Loucy (cell line): ENCODE data around the gene PDE4DIP.
A peak's percentile ranks its signal among the peaks of the same experiment; 100 is the strongest.
"Not testable (repeated sequence)": the region's sequence is repeated elsewhere in the genome, so short reads cannot be mapped to it uniquely, and the experiment has no call there.

ENCODE experiments used
- H2AFZ ChIP-seq: fragments of 200-600 bp; sonication (generic); 2 replicates; pipeline ENCODE4 v1.6.0; 2016; ENCODE audit warnings: antibody characterized with exemption, mild to moderate bottlenecking, low read length, moderate library complexity
- H3F3A ChIP-seq: fragments of 200-600 bp; 2 replicates; pipeline ENCODE4 v1.6.0; 2016; ENCODE audit warnings: antibody characterized with exemption, low read depth, mild to moderate bottlenecking
- H3K27me3 ChIP-seq: fragments of 200-600 bp; sonication (generic); 2 replicates; pipeline ENCODE4 v1.6.1; 2014; ENCODE audit warnings: low read length, mild to moderate bottlenecking; ENCODE audit not compliant: insufficient read depth, poor library complexity, severe bottlenecking
- H3K36me3 ChIP-seq: fragments of 200-600 bp; sonication (generic); 2 replicates; pipeline ENCODE4 v1.6.1; 2016; ENCODE audit warnings: low read length; ENCODE audit not compliant: insufficient read depth
- H3K4me1 ChIP-seq: fragments of 200-600 bp; sonication (generic); 2 replicates; pipeline ENCODE4 v1.5.1; 2014; ENCODE audit warnings: low read length, mild to moderate bottlenecking; ENCODE audit not compliant: insufficient read depth, poor library complexity, severe bottlenecking
- H3K4me2 ChIP-seq: fragments of 200-600 bp; sonication (generic); 2 replicates; pipeline ENCODE4 v1.6.0; 2014; ENCODE audit warnings: antibody characterized with exemption, low read length, low read depth, mild to moderate bottlenecking; ENCODE audit not compliant: poor library complexity, severe bottlenecking
- H3K4me3 ChIP-seq: fragments of 200-600 bp; sonication (generic); 2 replicates; pipeline ENCODE4 v1.5.1; 2014; ENCODE audit warnings: low read length, mild to moderate bottlenecking, mixed read lengths; ENCODE audit not compliant: poor library complexity, severe bottlenecking
- H3K79me2 ChIP-seq: fragments of 200-600 bp; sonication (generic); 2 replicates; pipeline ENCODE4 v1.6.1; 2014; ENCODE audit warnings: low read length; ENCODE audit not compliant: insufficient read depth
- H3K9ac ChIP-seq: fragments of 200-600 bp; sonication (generic); 2 replicates; pipeline ENCODE4 v1.6.0; 2014; ENCODE audit warnings: mild to moderate bottlenecking, low read depth, low read length, moderate library complexity; ENCODE audit not compliant: poor library complexity, severe bottlenecking
- H3K9me2 ChIP-seq: fragments of 200-600 bp; sonication (generic); replicated peaks from 2 replicates; pipeline ENCODE4 v1.6.1; 2016; ENCODE audit warnings: low read depth, low read length, mixed read lengths
- H3K9me3 ChIP-seq: fragments of 200-600 bp; sonication (generic); 2 replicates; pipeline ENCODE4 v1.6.1; 2014; ENCODE audit warnings: mild to moderate bottlenecking, antibody characterized with exemption, low read length, low read depth; ENCODE audit not compliant: insufficient read depth
- H4K20me1 ChIP-seq: fragments of 200-600 bp; sonication (generic); 2 replicates; pipeline ENCODE4 v1.6.0; 2014; ENCODE audit warnings: antibody characterized with exemption, low read length, mild to moderate bottlenecking; ENCODE audit not compliant: insufficient read depth, poor library complexity, severe bottlenecking

The PDE4DIP gene

DNA sequence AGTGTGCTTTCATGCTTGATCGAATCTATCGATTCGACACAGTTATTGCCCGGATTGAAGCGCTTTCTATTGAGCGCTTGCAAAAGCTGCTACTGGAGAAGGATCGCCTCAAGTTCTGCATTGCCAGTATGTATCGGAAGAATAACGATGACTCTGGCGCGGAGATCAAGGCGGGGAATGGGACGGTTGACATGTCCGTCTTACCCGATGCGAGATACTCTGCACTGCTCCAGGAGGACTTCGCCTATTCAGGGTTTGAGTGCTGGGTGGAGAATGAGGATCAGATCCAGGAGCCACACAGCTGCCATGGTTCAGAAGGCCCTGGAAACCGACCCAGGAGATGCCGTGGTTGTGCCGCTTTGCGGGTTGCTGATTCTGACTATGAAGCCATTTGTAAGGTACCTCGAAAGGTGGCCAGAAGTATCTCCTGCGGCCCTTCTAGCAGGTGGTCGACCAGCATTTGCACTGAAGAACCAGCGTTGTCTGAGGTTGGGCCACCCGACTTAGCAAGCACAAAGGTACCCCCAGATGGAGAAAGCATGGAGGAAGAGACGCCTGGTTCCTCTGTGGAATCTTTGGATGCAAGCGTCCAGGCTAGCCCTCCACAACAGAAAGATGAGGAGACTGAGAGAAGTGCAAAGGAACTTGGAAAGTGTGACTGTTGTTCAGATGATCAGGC is 108.8 kb downstream of the PDE4DIP start:
- not testable (repeated sequence) for H3K9me2 ChIP-seq, H4K20me1 ChIP-seq, H3K79me2 ChIP-seq, H3K9me3 ChIP-seq, H3K27me3 ChIP-seq, H3F3A ChIP-seq, H3K36me3 ChIP-seq, H3K4me1 ChIP-seq
- peak overlapping the region; percentile 74 for H3K4me3 ChIP-seq
- peak overlapping the region; percentile 71 for H3K4me2 ChIP-seq
- peak overlapping the region; percentile 64; the same call in 1 of the 2 replicates for H2AFZ ChIP-seq
- peak overlapping the region; percentile 32 for H3K9ac ChIP-seq

DNA sequence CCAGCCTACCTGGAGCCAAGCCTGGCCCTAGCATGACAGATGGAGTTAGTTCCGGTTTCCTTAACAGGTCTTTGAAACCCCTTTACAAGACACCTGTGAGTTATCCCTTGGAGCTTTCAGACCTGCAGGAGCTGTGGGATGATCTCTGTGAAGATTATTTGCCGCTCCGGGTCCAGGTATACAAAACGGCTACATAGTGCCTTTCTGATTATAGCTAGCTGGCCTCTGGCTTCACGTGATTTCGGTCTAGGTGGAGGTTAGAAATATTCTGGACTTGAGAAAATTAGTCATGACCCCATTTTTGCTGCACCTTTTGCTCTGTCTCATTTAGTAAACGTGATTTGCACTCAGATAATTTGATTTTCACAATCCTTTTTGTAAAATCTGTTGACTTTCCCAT is 109.5 kb downstream of the PDE4DIP start:
- H3F3A ChIP-seq, H3K4me1 ChIP-seq, H3K9me2 ChIP-seq, H2AFZ ChIP-seq, H3K36me3 ChIP-seq, H3K9me3 ChIP-seq, H3K27me3 ChIP-seq, H4K20me1 ChIP-seq, H3K79me2 ChIP-seq, H3K9ac ChIP-seq: not testable (repeated sequence)
- H3K4me3 ChIP-seq, result peak overlapping the region; percentile 12
- H3K4me2 ChIP-seq, result peak overlapping the region; percentile 71

DNA sequence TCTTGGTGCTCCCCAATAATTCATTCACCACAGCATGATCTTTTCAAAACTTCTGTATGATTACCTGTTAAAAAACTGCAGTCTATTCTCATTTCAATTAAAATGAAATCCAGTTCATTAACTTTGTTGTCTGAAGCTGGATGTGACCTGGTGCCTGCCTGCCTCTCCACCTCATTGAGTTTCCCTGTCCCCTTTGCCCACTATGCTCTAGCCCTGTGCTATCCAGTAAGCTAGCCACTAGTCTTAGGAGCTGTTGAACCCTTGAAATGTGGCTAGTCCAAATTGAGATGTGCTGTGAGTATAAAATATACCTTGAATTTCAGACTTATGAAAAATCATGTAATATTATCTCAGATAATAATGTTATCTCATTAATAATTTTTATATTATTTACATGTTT is 114.1 kb downstream of the PDE4DIP start:
- H3K9me3 ChIP-seq, H3K9ac ChIP-seq, H2AFZ ChIP-seq, H3F3A ChIP-seq, H4K20me1 ChIP-seq, H3K4me2 ChIP-seq, H3K36me3 ChIP-seq, H3K4me1 ChIP-seq, H3K79me2 ChIP-seq, H3K4me3 ChIP-seq, H3K27me3 ChIP-seq, H3K9me2 ChIP-seq: not testable (repeated sequence)

DNA sequence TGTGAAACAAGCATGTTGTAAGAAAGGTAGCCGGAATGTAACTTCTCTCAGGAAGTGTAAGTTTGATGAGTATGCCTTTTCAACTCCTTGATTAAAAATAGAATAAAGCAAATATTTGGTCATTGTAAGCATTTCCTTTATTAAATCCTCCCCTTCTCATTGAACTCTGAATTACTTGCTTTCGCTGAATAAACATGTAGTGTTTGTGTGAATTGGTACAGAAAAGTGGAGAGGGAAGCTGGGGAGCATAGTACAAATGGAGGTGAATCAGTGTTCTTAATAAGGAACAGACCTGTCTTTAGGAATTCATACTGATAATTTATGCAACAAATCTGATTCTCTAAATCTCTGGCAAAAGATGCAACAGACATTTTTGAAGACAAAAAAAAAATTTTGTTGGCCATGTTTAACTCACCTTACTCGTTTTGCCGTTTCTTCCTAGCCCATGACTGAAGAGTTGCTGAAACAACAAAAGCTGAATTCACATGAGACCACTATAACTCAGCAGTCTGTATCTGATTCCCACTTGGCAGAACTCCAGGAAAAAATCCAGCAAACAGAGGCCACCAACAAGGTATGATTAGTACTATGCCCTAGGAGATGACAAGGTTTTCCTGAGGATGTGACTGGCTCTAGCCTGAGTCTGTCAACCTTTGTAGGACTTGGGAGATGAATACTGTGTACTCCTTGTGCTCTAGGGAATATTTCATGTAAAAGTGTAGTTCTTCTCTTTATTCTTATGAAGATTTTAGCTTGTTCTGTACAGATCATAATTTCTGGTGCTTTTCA is 116.2 kb downstream of the PDE4DIP start:
- H3K36me3 ChIP-seq, H4K20me1 ChIP-seq, H3K27me3 ChIP-seq, H3K4me1 ChIP-seq, H2AFZ ChIP-seq, H3K4me2 ChIP-seq, H3K9ac ChIP-seq, H3F3A ChIP-seq, H3K9me2 ChIP-seq, H3K9me3 ChIP-seq, H3K4me3 ChIP-seq, H3K79me2 ChIP-seq: not testable (repeated sequence)

DNA sequence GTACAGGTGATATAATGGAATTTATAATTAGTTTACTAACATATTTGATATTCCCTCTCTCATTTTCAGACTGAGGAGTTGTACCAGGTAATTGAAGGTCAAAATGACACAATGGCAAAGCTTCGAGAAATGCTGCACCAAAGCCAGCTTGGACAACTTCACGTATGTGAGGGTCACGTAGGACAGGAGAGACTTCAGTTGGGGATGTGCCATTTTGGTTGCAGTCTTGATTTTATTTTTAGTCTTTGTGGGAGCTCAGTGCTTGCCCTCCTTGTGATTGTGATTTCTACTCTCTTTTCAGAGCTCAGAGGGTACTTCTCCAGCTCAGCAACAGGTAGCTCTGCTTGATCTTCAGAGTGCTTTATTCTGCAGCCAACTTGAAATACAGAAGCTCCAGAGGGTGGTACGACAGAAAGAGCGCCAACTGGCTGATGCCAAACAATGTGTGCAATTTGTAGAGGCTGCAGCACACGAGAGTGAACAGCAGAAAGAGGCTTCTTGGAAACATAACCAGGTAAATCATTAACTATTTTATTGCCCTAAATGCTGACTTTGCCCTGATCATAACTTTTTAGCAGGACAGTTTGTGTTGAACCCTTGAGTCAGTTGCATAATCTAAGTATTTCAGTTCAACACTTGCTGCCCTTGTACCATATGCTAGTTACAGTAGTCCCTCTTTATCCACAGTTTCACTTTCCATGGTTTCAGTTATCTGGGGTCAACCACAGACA is 118.1 kb downstream of the PDE4DIP start:
- not testable (repeated sequence) for H3K36me3 ChIP-seq, H3K27me3 ChIP-seq, H3K4me3 ChIP-seq, H3K9me3 ChIP-seq, H3K9me2 ChIP-seq, H3F3A ChIP-seq, H3K4me1 ChIP-seq, H2AFZ ChIP-seq, H3K4me2 ChIP-seq, H4K20me1 ChIP-seq, H3K9ac ChIP-seq, H3K79me2 ChIP-seq

DNA sequence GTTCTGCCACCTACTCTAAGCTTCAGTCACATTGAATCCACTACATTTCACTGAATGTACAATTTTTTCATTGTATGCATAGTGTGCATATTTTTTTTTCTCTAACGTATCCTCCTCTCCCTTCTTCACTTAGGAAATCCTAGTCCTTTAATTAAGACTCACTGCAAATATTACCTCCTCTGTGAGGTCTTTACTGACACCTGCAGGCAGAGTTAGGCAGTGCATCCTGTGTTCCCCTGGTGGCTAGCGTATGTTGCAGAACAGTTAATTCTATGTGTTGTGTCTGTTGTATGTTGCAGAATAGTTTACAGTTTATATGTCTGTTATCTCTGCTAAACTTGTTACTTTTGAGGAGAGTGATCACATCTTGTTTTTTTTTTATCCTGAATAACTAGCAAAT is 121.9 kb downstream of the PDE4DIP start:
- not testable (repeated sequence) for H3K9ac ChIP-seq, H3K9me2 ChIP-seq, H3F3A ChIP-seq, H3K27me3 ChIP-seq, H3K79me2 ChIP-seq, H4K20me1 ChIP-seq, H3K4me2 ChIP-seq, H3K4me1 ChIP-seq, H3K9me3 ChIP-seq, H3K36me3 ChIP-seq, H3K4me3 ChIP-seq, H2AFZ ChIP-seq

DNA sequence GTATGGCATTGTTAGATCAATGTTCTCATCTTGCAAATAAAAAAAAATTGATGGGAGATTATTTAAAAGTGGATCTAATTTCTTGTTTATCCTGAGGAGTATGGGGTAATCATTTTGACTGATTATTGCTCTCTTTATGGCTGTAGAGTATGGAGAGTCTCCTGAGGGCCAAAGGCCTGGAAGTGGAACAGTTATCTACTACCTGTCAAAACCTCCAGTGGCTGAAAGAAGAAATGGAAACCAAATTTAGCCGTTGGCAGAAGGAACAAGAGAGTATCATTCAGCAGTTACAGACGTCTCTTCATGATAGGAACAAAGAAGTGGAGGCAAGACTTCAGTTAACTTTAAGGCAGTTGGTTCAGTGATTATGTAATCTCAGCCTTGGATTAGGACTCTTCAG is 123.4 kb downstream of the PDE4DIP start:
- not testable (repeated sequence) for H3K4me2 ChIP-seq, H3K4me3 ChIP-seq

More for the DNA sequence above, 123.4 kb downstream of the PDE4DIP start:
- H3K36me3 ChIP-seq, H3K27me3 ChIP-seq, H3K9me3 ChIP-seq, H3K9me2 ChIP-seq, H3K4me1 ChIP-seq, H3K9ac ChIP-seq, H3K79me2 ChIP-seq, H4K20me1 ChIP-seq, H2AFZ ChIP-seq, H3F3A ChIP-seq: not testable (repeated sequence)
